K562 (cell line): ENCODE results near the gene TTC28. TPM values are rescaled to one million over a fixed set of nuclear protein-coding genes. Genes with fewer than 3 reads are reported as not detected.

ENCODE experiments used
- ATAC-seq: fragments of 200-7000 bp; cut with Tn5 transposase; 3 replicates; pipeline ENCODE4 v1.9.1; 2020; ENCODE audit warnings: moderate library complexity
- BruUV-seq: library from RNA; stranded (reverse); fragments of 400-500 nt; replicated peaks from 2 replicates; lab custom pipeline; 2021; lab: Mats Ljungman, UMichigan
- CTCF ChIA-PET: fragments of 300-600 bp; formaldehyde crosslinking; extraction: SDS; loops from one replicate; lab custom pipeline; 2021; ENCODE audit warnings: low intra/inter-chr PET ratio; lab: Yijun Ruan, JAX
- POLR2A ChIA-PET: fragments of 300-600, 350-650 bp; sonication (Branson Sonifier 250); formaldehyde crosslinking; extraction: SDS; loops from one replicate; lab custom pipeline; 2021; ENCODE audit warnings: antibody characterized with exemption, inconsistent platforms; lab: Yijun Ruan, JAX
- DNase-seq, 4 experiments: peaks; one replicate each; pipeline versions ENCODE4 v3.0.0 to v3.0.0-alpha.2; 2011 to 2018; ENCODE audit warnings: low spot score in 3 of 4, mixed read lengths in 3 of 4; ENCODE audit errors: extremely low read depth in 1 of 4
- FAIRE-seq: peaks from 2 replicates; lab custom pipeline; 2011; peaks lifted over from hg19 to GRCh38; lab: Jason Lieb, UNC
- H2AFZ ChIP-seq: 2 replicates; pipeline ENCODE4 v1.6.0; 2011; ENCODE audit warnings: low read depth, low read length, control low read depth, inconsistent platforms
- H3K27ac ChIP-seq: fragments of 200-600 bp; 3 replicates; pipeline ENCODE4 v1.8.0; 2011; ENCODE audit warnings: low read depth, mild to moderate bottlenecking, control low read depth, inconsistent platforms, low read length, moderate library complexity, mixed read lengths; ENCODE audit errors: extremely low read depth
- H3K27me3 ChIP-seq, 2 experiments: fragments of 300-600 bp in 1 of 2; 2 replicates in 1 of 2; 3 replicates in 1 of 2; pipeline versions ENCODE4 v1.6.0 to v1.8.0; 2011; ENCODE audit warnings: inconsistent platforms in 2 of 2, low read length in 2 of 2, mild to moderate bottlenecking in 1 of 2, mixed read lengths in 1 of 2, moderate library complexity in 1 of 2; ENCODE audit not compliant: control insufficient read depth in 2 of 2, insufficient read depth in 2 of 2
- H3K36me3 ChIP-seq: fragments of 300-600 bp; 3 replicates; pipeline ENCODE4 v1.8.0; 2011; ENCODE audit warnings: mild to moderate bottlenecking, low read length, inconsistent platforms; ENCODE audit not compliant: control insufficient read depth, insufficient read depth
- H3K4me1 ChIP-seq, 2 experiments: fragments of 200-600 bp in 1 of 2; replicated peaks in 1 of 2; 2 replicates in 1 of 2; 3 replicates in 1 of 2; pipeline versions ENCODE4 v1.5.1 to v1.8.0; 2011; ENCODE audit warnings: inconsistent platforms in 2 of 2, low read length in 2 of 2, mild to moderate bottlenecking in 1 of 2, mixed read lengths in 1 of 2, moderate library complexity in 1 of 2; ENCODE audit not compliant: control insufficient read depth in 2 of 2, insufficient read depth in 2 of 2
- H3K4me2 ChIP-seq: 2 replicates; pipeline ENCODE4 v1.6.1; 2011; ENCODE audit warnings: low read length, control low read depth, inconsistent platforms, mixed read lengths; ENCODE audit not compliant: insufficient read depth
- H3K4me3 ChIP-seq: fragments of 200-600 bp; sonication (generic), shearing (Covaris generic); 2 replicates; pipeline ENCODE4 v1.5.1; 2016; ENCODE audit warnings: control low read depth, inconsistent platforms
- H3K79me2 ChIP-seq: fragments of 200-600 bp; 3 replicates; pipeline ENCODE4 v1.8.0; 2011; ENCODE audit warnings: low read length, inconsistent platforms; ENCODE audit not compliant: control insufficient read depth, insufficient read depth
- H3K9ac ChIP-seq, 2 experiments: 2 replicates each; pipeline versions ENCODE4 v1.6.0 to v1.6.1; 2011; ENCODE audit warnings: low read depth in 2 of 2, low read length in 2 of 2, control low read depth in 1 of 2, inconsistent platforms in 1 of 2, mild to moderate bottlenecking in 1 of 2, mixed read lengths in 1 of 2; ENCODE audit not compliant: insufficient read depth in 1 of 2
- H3K9me1 ChIP-seq: one replicate; pipeline ENCODE4 v1.6.0; 2011; ENCODE audit warnings: inconsistent platforms, mild to moderate bottlenecking, low read length, moderate library complexity; ENCODE audit not compliant: control insufficient read depth, insufficient read depth
- H3K9me3 ChIP-seq: replicated peaks from 2 replicates; pipeline ENCODE4 v1.5.1; 2011; ENCODE audit warnings: low read depth, low read length, inconsistent platforms; ENCODE audit not compliant: control insufficient read depth, insufficient read depth
- H4K20me1 ChIP-seq: replicated peaks from 2 replicates; pipeline ENCODE4 v1.6.1; 2011; ENCODE audit warnings: low read length, inconsistent platforms, mixed read lengths; ENCODE audit not compliant: control insufficient read depth, insufficient read depth
- CBX8 ChIP-seq: fragments of 200-600 bp; sonication (generic); IDR thresholded peaks from 2 replicates; pipeline ENCODE4 v1.6.1; 2012; ENCODE audit warnings: borderline replicate concordance, mixed run types, low read depth, mild to moderate bottlenecking, moderate library complexity, mixed read lengths, low read length, control low read depth, inconsistent platforms; ENCODE audit not compliant: poor library complexity, severe bottlenecking; ENCODE audit errors: extremely low read depth
- CHD1 ChIP-seq: fragments of 200-600 bp; sonication (generic); IDR thresholded peaks from one replicate; pipeline ENCODE4 v1.6.1; 2012; ENCODE audit warnings: mild to moderate bottlenecking, moderate library complexity, low read length, inconsistent platforms
- GABPB1 ChIP-seq: sonication (generic); formaldehyde crosslinking; IDR thresholded peaks from 2 replicates; pipeline ENCODE4 v1.8.0; 2022; ENCODE audit warnings: mild to moderate bottlenecking, missing genetic modification reagents
- NR1H2 ChIP-seq: sonication (generic); formaldehyde crosslinking; IDR thresholded peaks from 2 replicates; pipeline ENCODE4 v1.4.0; 2020; ENCODE audit warnings: mild to moderate bottlenecking, missing genetic modification reagents
- ZFP1 ChIP-seq: fragments of 450-650 bp; formaldehyde crosslinking; IDR thresholded peaks from 2 replicates; pipeline ENCODE4 v1.4.0; 2020; ENCODE audit warnings: mild to moderate bottlenecking, mixed read lengths
- ZKSCAN3 ChIP-seq: fragments of 250-450 bp; sonication (Bioruptor Pico); IDR thresholded peaks from 2 replicates; pipeline ENCODE4 v1.4.0; 2020
- WGBS: fragments of 100-300 bp; shearing (Covaris generic); methylation state at CpG from one replicate; pipeline ENCODE4 v1.1.6; 2016; ENCODE audit warnings: low coverage, mixed read lengths; ENCODE audit not compliant: insufficient coverage; ENCODE audit errors: missing lambda C conversion rate; 5-methylcytosine and 5-hydroxymethylcytosine counted together
- in situ Hi-C: fragments of 300-500 bp; cut with MboI; formaldehyde crosslinking; loops from 4 replicates; pipeline ENCODE4 v1.15.0; 2018; ENCODE audit warnings: inconsistent platforms, mixed read lengths
- intact Hi-C: fragments of 100-400 bp; cut with micrococcal nuclease; formaldehyde crosslinking; loops from 2 replicates; pipeline ENCODE4 v1.14.2; 2022
- polyA plus RNA-seq, 8 experiments: library from polyadenylated mRNA; depleted of rRNA in 4 of 8; stranded (reverse) in 5 of 8; unstranded in 3 of 8; fragments of >200 nt; fragmentation: Nextera tagmentation in 2 of 8; fragmentation: Illumina TruSeq in 1 of 8; extraction: Ambion mirVana in 2 of 8; extraction: Trizol in 1 of 8; gene quantifications; 2 replicates each; pipeline versions ENCODE4 v1.2.1 to v1.2.3, GENCODE V29; 2011 to 2014; ENCODE audit warnings: inconsistent platforms in 1 of 8, missing spikeins in 1 of 8
- total RNA-seq, 7 experiments: library from RNA; depleted of rRNA in 6 of 7; stranded (reverse); fragments of >200 nt in 6 of 7; fragmentation: Illumina TruSeq in 2 of 7; extraction: Trizol in 2 of 7; gene quantifications; 2 replicates each; pipeline versions ENCODE4 v1.2.1 to v1.2.3, GENCODE V29; 2011 to 2021; ENCODE audit warnings: low replicate concordance in 1 of 7

The TTC28 gene
- total and polyA plus RNA-seq, 9 of the 15 experiments (the other 6 are each of a cell fraction or from before 2014, with no cell fraction given): 0.22 to 10.7 (median 3.1) TPM

- Histone ChIP-seq H3K9ac (no peak overlapping the region), H2AFZ (no peak overlapping the region), H3K27ac (no peak overlapping the region), H3K4me3 (no peak overlapping the region), H4K20me1 (peaks cover 7% of the 10 kb centered on the region; the same call in 1 of the 2 replicates), H3K4me1 (no peaks in the 10 kb centered on the region; a peak in 1 of 5 replicates), H3K36me3 (no peaks in the 10 kb centered on the region), H3K9me1 (peaks cover 3% of the 10 kb centered on the region), H3K27me3 (no peaks in the 10 kb centered on the region), H3K4me2 (no peak overlapping the region), H3K9me3 (no peaks in the 10 kb centered on the region), H3K79me2 (no peaks in the 10 kb centered on the region)
- POLR2A ChIA-PET: interaction anchor here (0.7 kb wide), 1 partner anchor 130 kb away, joined by 3 read pairs; no protein-coding TSS in a partner anchor
- FAIRE-seq (no peak), ATAC-seq (no peak), DNase-seq (no peak)
- intact Hi-C loops (no loop called here), in situ Hi-C loops (loop anchor here (25.0 kb wide), 2 partner anchors 601 to 1251 kb away; no protein-coding TSS in a partner anchor)
- TF ChIP-seq CHD1 (no peak), CBX8 (no peak), NR1H2 (CRISPR knock-in tag) (no peak), GABPB1 (CRISPR knock-in tag) (no peak)
- CTCF ChIA-PET: no interaction called here
- BruUV-seq: no TSS peak
- 50% methylated on average over 8 of the region's 12 CpGs for WGBS
Measured at GRCh38 chr22:28013611-28014010, 666.0 kb downstream of the TTC28 start.

- no peak overlapping the region for H2AFZ ChIP-seq
- no peaks in the 10 kb centered on the region for H3K9me3 ChIP-seq
- intact Hi-C loops (no loop called here), in situ Hi-C loops (loop anchor here (25.0 kb wide), 2 partner anchors 601 to 1251 kb away; no protein-coding TSS in a partner anchor)
- CTCF ChIA-PET: no interaction called here
- H3K9me1 ChIP-seq: peaks cover 3% of the 10 kb centered on the region
- DNase-seq: no peak
- H4K20me1 ChIP-seq: peaks cover 7% of the 10 kb centered on the region; the same call in 1 of the 2 replicates
- no peak overlapping the region for H3K4me2 ChIP-seq
- no peaks in the 10 kb centered on the region for H3K36me3 ChIP-seq
- TF ChIP-seq ZFP1: no peak
- TF ChIP-seq ZKSCAN3 (CRISPR knock-in tag): no peak
- H3K4me1 ChIP-seq: no peaks in the 10 kb centered on the region
- no TSS peak for BruUV-seq
- no peak overlapping the region for H3K27ac ChIP-seq
- 50% methylated on average over 6 of the region's 7 CpGs for WGBS
- ATAC-seq: no peak
- H3K27me3 ChIP-seq: no peaks in the 10 kb centered on the region
- H3K79me2 ChIP-seq: no peaks in the 10 kb centered on the region
- H3K4me3 ChIP-seq: no peak overlapping the region
- FAIRE-seq: no peak
- no peak overlapping the region for H3K9ac ChIP-seq
- POLR2A ChIA-PET: no interaction called here
Measured at GRCh38 chr22:28012832-28013460, 666.7 kb downstream of the TTC28 start.
